Transverse colon (tissue), 4 donors: ENCODE data around the gene IL4R.

Experiments used
- POLR2A ChIP-seq: fragments of 450-650 bp; IDR thresholded peaks from one replicate; pipeline ENCODE4 v1.6.1; 2016; ENCODE audit warnings: antibody characterized with exemption, mild to moderate bottlenecking, moderate library complexity
- POLR2AphosphoS5 ChIP-seq, 3 donors: sonication (generic); formaldehyde crosslinking; IDR thresholded peaks; one replicate each; pipeline ENCODE4 v1.6.1; 2016; ENCODE audit warnings: antibody characterized with exemption in 3 of 3
- TF ChIP-seq, protein P1 (sequence below), 5 experiments: fragments of 200-600 bp in 3 of 5; fragments of 450-650 bp in 2 of 5; sonication (generic) in 3 of 5; IDR thresholded peaks; 1 replicate in 2 of 5; 2 replicates in 3 of 5; pipeline ENCODE4 v1.5.1; 2016 to 2017; ENCODE audit warnings: antibody characterized with exemption in 5 of 5, inconsistent platforms in 3 of 5, mild to moderate bottlenecking in 2 of 5, moderate library complexity in 1 of 5

DNA sequence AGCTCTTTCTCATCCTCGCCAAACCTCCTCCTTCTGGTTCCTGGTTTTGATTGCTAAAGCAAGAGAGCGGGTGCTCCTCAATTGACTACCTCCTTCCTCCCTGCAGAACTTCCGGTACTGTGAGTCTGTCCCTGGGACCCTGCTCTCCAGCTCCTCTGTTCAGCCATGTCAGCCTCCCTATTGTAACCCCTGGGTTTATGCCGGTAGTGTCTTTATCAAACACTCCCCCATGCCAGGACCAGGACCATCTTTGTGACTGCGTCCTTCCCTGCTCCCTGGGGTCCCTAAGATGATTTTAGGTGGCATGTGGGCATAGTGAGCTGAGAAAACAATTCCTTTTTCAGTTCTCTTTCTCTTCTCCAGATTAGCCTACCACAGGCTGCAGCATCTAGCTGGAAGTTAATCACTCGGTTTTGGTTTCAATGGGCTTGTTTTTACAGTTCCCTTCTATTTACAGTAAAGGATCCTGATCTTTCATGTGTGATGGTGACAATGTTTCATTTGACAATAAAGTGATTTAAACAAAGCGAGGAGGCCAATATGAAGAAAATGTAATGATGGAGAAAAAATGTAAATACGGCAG is 60.5 kb downstream of the IL4R start:
- TF ChIP-seq POLR2A (no peak), POLR2AphosphoS5 (IDR thresholded peaks at IDR 0.05) (no peak)
- TF ChIP-seq, protein P1, sequence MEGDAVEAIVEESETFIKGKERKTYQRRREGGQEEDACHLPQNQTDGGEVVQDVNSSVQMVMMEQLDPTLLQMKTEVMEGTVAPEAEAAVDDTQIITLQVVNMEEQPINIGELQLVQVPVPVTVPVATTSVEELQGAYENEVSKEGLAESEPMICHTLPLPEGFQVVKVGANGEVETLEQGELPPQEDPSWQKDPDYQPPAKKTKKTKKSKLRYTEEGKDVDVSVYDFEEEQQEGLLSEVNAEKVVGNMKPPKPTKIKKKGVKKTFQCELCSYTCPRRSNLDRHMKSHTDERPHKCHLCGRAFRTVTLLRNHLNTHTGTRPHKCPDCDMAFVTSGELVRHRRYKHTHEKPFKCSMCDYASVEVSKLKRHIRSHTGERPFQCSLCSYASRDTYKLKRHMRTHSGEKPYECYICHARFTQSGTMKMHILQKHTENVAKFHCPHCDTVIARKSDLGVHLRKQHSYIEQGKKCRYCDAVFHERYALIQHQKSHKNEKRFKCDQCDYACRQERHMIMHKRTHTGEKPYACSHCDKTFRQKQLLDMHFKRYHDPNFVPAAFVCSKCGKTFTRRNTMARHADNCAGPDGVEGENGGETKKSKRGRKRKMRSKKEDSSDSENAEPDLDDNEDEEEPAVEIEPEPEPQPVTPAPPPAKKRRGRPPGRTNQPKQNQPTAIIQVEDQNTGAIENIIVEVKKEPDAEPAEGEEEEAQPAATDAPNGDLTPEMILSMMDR (IDR thresholded peaks at IDR 0.05), result no peak
